Left hindlimb (tissue), 1 donor: ENCODE data around the gene MON1A.
"Not testable (repeated sequence)": the region's sequence is repeated elsewhere in the genome, so short reads cannot be mapped to it uniquely, and the experiment has no call there.

Experiments used
- DNase-seq: peaks from one replicate; pipeline ENCODE4 v3.0.0-alpha.2; 2018

Gene MON1A

GRCh38 chr3:49916686-49917085 is 12.9 kb downstream of the MON1A start:
- no peak for DNase-seq

GRCh38 chr3:49914906-49915305 is 14.7 kb downstream of the MON1A start:
- no peak for DNase-seq

DNA sequence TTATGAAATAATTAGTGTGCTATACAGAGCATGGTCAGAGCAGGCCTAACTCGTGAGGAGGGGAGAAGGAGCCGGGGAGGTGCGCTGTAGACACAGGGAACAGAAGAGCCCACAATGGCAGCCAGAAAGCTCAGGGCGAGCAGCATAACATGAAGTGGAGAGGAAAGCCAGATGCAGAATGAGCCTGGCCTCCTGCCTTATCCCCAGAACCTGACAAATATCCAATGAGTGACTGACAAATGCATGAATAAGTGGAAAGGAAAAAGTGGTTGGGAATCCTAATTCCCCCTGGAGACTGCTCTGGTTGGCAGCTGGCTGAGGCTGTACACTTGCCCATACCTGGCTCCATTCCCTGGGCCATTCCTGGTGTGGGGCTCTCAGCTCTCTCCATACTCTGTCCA is 16.7 kb downstream of the MON1A start:
- DNase-seq: no peak

DNA sequence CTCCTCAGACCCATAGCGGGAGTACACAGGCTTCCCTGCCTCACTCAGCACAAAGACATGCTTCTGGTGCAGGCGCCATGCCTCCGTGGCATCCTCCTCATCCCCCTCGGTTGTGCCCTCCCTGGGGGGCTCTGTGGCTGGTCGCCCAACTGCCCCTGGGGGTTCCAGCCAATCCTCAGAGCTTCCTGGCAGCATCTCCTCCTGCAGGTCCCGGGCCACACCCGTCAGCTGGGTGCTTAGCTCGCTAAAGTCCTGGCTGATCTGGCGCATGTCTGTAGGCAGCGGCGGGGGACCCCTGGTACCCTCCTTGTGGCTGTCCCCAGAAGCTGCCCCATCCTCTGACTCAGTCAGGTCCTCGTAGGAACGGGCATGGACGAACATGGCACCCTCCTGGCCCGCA is 18.0 kb downstream of the MON1A start:
- DNase-seq: no peak

- no peak for DNase-seq
These were observed 18.5 kb downstream of the MON1A start for GRCh38 chr3:49911124-49911420.

DNA sequence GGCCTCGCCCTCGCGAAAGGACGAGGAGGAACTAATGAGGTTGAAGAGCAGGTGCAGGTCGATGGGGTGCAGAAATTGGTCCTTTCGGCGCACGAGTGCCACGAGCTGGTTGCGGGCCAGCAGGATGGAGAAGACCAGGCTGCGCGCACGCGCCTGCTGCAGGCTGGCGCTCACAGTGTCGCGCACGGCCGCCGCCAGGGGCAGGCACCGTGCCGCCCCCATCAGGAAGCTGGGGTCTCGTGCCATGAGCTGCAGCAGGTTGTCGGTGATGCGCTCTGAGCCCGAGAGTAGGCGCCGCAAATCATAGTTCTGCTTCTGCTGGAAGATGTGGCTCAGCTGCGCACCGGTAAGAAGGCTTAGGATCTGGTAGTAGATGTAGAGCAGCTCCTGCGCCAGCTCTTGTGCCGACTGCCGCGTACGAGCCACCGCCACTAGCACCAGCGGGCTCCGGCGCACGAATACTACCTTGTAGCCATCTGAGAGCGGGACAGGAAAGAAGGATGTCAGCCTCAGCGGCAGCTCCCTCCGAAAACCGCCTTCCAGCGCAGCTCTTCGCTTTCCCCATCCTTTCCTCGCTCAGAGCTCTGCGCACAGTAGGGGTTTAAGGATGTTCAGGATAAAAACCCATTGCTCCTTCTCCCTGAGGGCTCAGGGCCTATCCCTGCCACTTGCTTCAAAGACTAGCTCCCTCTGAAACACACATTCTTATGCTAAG is 19.0 kb downstream of the MON1A start:
- no peak for DNase-seq

GRCh38 chr3:49908373-49909199 is 21.0 kb downstream of the MON1A start:
- no peak for DNase-seq

DNA sequence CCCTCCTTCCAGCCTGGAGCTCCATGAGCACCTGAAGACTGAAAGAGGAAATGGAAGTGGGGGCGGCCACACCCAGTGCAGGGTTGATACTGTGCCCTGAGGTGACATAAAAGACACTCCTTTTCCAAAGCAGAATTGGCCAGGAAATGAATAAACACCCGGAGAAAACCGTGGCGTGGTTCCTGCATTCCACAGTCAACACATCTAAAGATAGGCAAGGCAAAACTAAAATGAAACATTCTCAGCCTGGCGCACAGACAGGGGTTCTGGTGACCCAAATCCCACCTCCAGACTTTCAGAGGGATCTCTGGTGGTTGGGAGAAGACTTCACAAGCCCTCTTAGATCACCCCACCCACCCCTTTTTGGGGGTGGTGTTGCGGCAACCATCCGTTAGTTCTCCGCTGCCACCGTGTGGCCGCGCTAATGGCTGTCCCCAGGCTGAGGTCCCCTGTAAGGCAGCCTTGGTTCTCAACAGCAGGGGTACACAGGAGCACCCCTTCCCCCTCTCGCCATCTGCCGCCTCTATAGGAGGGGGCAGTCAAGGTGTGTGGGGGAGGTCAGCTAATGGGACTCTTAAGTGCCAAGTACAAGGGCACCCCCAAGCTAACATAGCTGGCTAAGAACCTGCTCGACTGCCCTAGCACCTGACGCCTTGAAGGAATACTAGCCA is 23.4 kb downstream of the MON1A start:
- DNase-seq: peak; percentile 68

DNA sequence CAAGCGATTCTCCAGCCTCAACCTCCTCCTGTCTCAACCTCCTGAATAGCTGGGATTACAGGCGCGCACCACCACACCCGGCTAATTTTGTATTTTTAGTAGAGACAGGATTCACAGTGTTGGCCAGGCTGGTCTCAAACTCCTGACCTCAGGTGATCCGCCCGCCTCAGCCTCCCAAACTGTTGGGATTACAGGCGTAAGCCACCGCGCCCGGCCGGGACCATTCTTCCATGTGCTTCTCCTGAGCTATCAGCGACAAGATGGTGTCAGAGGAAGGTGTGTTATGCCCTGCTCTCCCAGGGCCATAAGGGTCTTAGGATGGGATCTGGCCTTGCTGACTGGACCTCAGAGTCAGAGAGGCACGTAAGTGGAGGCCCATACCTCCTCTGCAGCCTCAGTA is 25.2 kb downstream of the MON1A start:
- not testable (repeated sequence) for DNase-seq

GRCh38 chr3:49903451-49904424 is 25.9 kb downstream of the MON1A start, which contains the start of gene MST1R:
Gene MST1R, minus strand, starts transcription at chr3:49903873. Its CDS starts 264 bp downstream, at chr3:49903609.
- DNase-seq: no peak

DNA sequence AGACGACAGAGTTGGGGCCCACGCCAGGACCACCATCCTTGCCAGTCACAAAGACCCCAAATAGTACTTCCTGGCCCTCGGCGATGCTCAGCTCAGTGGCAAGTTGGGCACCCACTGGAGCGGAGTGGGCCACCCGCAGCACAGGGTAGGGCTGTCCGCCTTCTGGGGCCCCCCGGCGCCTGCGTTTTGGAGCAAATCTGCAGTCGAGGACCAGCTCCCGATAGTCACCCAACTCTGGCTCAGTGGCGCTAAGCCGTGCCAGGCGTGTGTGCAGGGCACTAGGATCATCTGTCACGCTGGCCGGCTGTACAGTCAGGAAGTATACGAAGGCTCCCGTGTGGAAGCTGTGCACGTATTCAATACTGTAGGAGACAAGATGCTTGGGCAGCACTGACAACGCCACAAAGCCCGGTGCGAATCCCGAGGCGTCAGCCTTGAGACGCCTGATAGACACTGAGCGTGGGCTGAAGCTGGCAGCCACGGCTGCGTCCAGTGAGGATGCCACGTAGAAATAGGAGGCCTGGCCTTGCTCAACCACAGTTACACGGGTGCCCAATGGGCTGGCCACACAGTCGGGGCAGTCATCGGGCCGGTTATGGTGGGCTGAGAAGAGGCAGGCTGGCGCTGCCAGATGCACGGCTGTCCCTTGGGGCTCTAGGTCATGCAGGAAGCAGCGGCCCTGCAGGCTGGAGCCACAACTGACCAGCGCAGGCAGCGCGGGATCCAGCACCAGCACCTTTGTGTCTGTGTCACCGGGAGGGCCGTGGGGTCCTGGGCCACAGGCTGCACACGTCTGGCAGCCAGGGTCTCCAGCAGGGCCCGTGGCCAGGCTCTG is 26.9 kb downstream of the MON1A start:
- DNase-seq: no peak

- no peak for DNase-seq
These were observed 28.0 kb downstream of the MON1A start for GRCh38 chr3:49901366-49902339.

DNA sequence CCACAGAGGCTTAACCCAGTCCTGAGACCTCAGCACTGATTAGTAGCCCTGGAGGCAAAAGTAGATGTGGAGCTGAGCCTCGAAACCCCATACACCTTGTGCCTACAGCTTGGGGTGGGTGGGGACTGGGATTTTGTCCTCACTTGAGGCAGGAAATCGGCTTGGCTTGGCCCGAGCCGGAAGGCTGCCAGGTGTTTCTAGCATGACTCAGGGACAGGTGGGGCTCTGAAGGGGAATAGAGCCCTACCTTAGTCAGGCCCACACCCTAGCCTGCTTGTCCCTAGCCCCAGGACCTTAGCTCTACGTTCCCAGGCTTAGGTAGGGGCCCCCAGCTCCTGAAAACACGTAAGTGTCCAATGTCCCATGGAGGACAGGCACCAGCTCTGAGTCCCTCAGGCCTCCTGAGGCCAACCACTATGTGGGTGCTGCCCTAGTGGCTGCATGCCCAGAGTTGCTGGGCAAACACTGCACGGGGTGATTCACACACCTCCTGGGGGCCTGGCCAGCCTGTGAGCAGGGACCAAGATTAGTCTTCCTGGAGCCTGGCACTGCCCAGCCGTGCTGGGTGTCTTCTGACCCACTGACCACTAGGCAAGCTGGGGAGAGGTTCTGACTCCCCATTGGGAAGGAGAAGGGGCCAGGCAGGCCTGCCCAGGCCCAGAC is 29.0 kb downstream of the MON1A start:
- no peak for DNase-seq

DNA sequence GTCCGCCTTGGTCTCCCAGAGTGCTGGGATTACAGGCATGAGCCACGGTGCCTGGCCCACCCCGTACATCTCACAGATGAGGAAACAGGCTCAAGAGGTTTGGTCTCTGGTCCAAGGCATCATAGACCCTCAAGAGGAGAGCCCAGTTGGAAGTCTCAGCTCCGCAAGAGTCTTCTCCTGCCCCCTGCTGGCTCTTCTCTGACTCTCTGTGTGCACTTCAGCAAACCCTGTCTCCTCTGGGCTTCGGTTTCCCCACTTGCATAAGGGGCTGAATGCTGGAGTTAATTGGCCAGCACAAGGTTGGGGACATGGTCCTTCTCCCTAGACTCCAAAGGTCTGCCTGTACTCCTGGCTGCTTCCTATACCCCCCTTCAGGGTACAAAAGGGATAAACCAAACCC is 29.8 kb downstream of the MON1A start:
- peak; percentile 32 for DNase-seq

DNA sequence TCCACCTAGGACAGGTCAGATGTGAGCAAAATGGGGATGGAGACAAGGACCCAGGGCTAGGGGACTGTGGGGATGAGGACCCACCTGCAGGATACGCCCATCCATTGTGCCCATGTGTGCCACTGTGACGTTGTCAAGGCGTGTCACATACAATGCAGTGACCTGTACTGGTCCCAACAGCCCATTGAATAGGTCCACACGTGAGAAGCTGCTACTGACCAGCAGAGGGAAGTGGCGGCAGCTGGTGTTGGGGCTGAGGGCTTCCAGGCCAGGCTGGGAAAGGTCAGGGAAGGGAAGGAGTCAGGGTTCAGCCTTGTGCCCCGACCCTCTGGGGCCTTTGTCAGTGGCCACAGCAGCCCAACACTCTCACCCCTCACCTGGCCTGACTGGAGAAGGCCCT is 30.6 kb downstream of the MON1A start:
- peak; percentile 13 for DNase-seq

- DNase-seq: no peak
These were observed 33.3 kb downstream of the MON1A start for GRCh38 chr3:49896345-49896744.

- DNase-seq: no peak
These were observed 33.8 kb downstream of the MON1A start for GRCh38 chr3:49895791-49896190.

DNA sequence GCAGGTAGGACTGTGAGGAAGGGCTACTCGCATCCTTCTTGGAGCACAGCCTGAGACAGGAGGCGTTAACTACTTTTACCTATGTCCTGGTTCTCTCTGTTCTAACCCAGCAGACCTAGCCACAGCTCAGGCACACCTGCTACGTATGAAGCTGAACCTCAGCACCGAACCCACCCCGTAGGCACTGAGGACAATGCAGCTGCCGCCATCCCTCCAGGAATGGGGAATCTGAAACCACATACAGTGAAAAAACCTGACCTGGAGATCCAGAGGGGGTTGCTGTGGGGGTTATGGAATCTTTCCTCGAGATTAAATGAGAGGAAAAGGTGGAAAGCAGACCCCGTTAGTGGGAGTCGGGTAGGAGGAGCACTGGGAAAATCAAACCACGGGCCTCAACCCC is 40.3 kb downstream of the MON1A start:
- DNase-seq: no peak

GRCh38 chr3:49886922-49887265 is 42.7 kb downstream of the MON1A start:
- no peak for DNase-seq

DNA sequence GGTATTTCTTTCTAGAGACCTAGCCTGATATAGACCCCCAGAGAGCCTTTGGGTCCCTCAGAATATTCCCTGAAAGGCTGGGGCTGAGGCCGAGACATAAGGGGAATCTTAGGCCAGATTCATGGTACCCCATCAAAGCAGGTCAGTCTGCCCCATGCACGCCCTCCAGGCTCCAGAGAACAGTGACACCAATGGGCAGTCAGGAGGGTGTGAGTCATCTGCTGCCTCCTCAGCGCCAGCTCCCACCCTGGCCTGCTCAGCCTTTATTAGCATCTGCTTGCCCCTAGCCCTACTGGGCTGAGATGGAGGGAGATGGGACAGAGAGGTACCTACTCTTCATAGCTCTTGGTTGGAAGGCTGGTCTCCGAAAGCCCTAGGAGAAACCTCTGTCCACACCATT is 45.6 kb downstream of the MON1A start:
- no peak for DNase-seq
